Breast epithelium (tissue), 3 donors: Measurements from ENCODE around the gene URAD.

Source experiments
- CTCF ChIP-seq, 3 donors: fragments of 450-650 bp; IDR thresholded peaks; one replicate each; pipeline ENCODE4 v1.5.1; 2016 to 2017; ENCODE audit warnings: antibody characterized with exemption in 3 of 3, mild to moderate bottlenecking in 3 of 3, moderate library complexity in 3 of 3
- POLR2A ChIP-seq: fragments of 450-650 bp; IDR thresholded peaks from one replicate; pipeline ENCODE4 v1.6.1; 2016; ENCODE audit warnings: antibody characterized with exemption, mild to moderate bottlenecking, moderate library complexity
- POLR2AphosphoS5 ChIP-seq, 3 donors: sonication (generic); formaldehyde crosslinking; IDR thresholded peaks; one replicate each; pipeline ENCODE4 v1.6.1; 2017; ENCODE audit warnings: antibody characterized with exemption in 3 of 3

- TF ChIP-seq CTCF (IDR thresholded peaks at IDR 0.05) (peak; percentile 36 to 79 (median 39)), POLR2AphosphoS5 (IDR thresholded peaks at IDR 0.05) (no peak), POLR2A (no peak)
These were observed 34.7 kb downstream of the URAD start for GRCh38 chr13:27953676-27954405.
